HepG2 (cell line): ENCODE measurements around the gene HBA1.

Experiments used
- ATF4 ChIP-seq, 2 experiments: fragments of 450-650 bp in 1 of 2; sonication (generic) in 1 of 2; formaldehyde crosslinking; IDR thresholded peaks; 2 replicates each; pipeline versions ENCODE4 v1.5.0 to v1.8.0; 2020 to 2022; ENCODE audit warnings: mild to moderate bottlenecking in 1 of 2, missing genetic modification reagents in 1 of 2
- ATF7 ChIP-seq, 2 experiments: fragments of 450-650 bp in 1 of 2; sonication (generic) in 1 of 2; formaldehyde crosslinking in 1 of 2; IDR thresholded peaks; 2 replicates each; pipeline versions ENCODE4 v1.4.0 to v1.6.1; 2016 to 2020; ENCODE audit warnings: antibody characterized with exemption in 1 of 2, mild to moderate bottlenecking in 1 of 2, missing genetic modification reagents in 1 of 2
- CBX1 ChIP-seq: IDR thresholded peaks from one replicate; pipeline ENCODE4 v1.6.1; 2016; ENCODE audit warnings: antibody characterized with exemption, low read depth
- CEBPB ChIP-seq: IDR thresholded peaks from 2 replicates; pipeline ENCODE4 v1.6.1; 2011; ENCODE audit warnings: low read depth, low read length, improper control_type of control experiment, borderline replicate concordance
- MIER2 ChIP-seq: IDR thresholded peaks from 2 replicates; pipeline ENCODE4 v1.6.1; 2016; ENCODE audit warnings: missing biosample characterization, missing genetic modification reagents
- NCOA5 ChIP-seq: sonication (generic); formaldehyde crosslinking; IDR thresholded peaks from 2 replicates; pipeline ENCODE4 v1.4.0; 2020; ENCODE audit warnings: missing genetic modification reagents
- NCOR1 ChIP-seq: fragments of 200-600 bp; sonication (generic); IDR thresholded peaks from 2 replicates; pipeline ENCODE4 v1.7.0; 2017; ENCODE audit warnings: antibody characterized with exemption, low read length, borderline replicate concordance
- POLR2A ChIP-seq, 2 experiments: IDR thresholded peaks; 2 replicates each; pipeline ENCODE4 v1.6.1; 2011; ENCODE audit warnings: low read depth in 2 of 2, low read length in 2 of 2, mild to moderate bottlenecking in 1 of 2, moderate library complexity in 1 of 2; ENCODE audit not compliant: insufficient read depth in 1 of 2
- POLR2AphosphoS5 ChIP-seq: IDR thresholded peaks from 2 replicates; pipeline ENCODE4 v1.6.1; 2012; ENCODE audit warnings: low read depth, low read length
- REST ChIP-seq, 2 experiments: IDR thresholded peaks; 2 replicates each; pipeline ENCODE4 v1.6.1; 2011 to 2012; ENCODE audit warnings: low read length in 2 of 2, borderline replicate concordance in 1 of 2, low read depth in 1 of 2, mild to moderate bottlenecking in 1 of 2, moderate library complexity in 1 of 2
- ZBTB8A ChIP-seq: sonication (generic); formaldehyde crosslinking; IDR thresholded peaks from 2 replicates; pipeline ENCODE4 v1.4.0; 2020; ENCODE audit warnings: mild to moderate bottlenecking, low read depth, missing genetic modification reagents, borderline replicate concordance
- ZNF749 ChIP-seq: sonication (generic); formaldehyde crosslinking; IDR thresholded peaks from 2 replicates; pipeline ENCODE4 v1.8.0; 2022; ENCODE audit warnings: mild to moderate bottlenecking, missing genetic modification reagents, moderate library complexity, borderline replicate concordance
- ZSCAN30 ChIP-seq: sonication (generic); formaldehyde crosslinking; IDR thresholded peaks from 2 replicates; pipeline ENCODE4 v1.5.0; 2020; ENCODE audit warnings: mild to moderate bottlenecking, missing genetic modification reagents

- TF ChIP-seq POLR2A (IDR thresholded peaks at IDR 0.05; ENCODE audit: insufficient read depth in 1 of 2, low read depth in 2 of 2, low read length in 2 of 2) (no peak), POLR2AphosphoS5 (no peak), CEBPB (no peak), ZSCAN30 (CRISPR knock-in tag) (no peak), ATF4 (CRISPR knock-in tag; IDR thresholded peaks at IDR 0.05) (no peak), CBX1 (no peak), ATF7 (IDR thresholded peaks at IDR 0.05) (no peak), ATF7 (CRISPR knock-in tag; IDR thresholded peaks at IDR 0.05) (no peak), NCOA5 (CRISPR knock-in tag) (no peak), REST (IDR thresholded peaks at IDR 0.05; ENCODE audit: borderline replicate concordance in 1 of 2, low read depth in 1 of 2, low read length in 2 of 2) (no peak), MIER2 (CRISPR knock-in tag) (no peak), NCOR1 (no peak), ZNF749 (CRISPR knock-in tag) (no peak), ZBTB8A (no peak)
Measured at GRCh38 chr16:169014-169413, 7.5 kb upstream of the HBA1 start.
